Testis (tissue), 3 donors: ENCODE measurements around the gene HOTAIR. TPM values are rescaled to one million over a fixed set of nuclear protein-coding genes. Genes with fewer than 3 reads are reported as not detected.

Experiments
- DNase-seq: peaks from one replicate; pipeline ENCODE4 v3.0.0-alpha.2; 2019
- H3K27ac ChIP-seq, 2 donors: fragments of 200-600 bp; sonication (generic); one replicate each; pipeline ENCODE4 v1.5.1; 2019
- H3K27me3 ChIP-seq: fragments of 200-600 bp; sonication (generic); one replicate; pipeline ENCODE4 v1.5.1; 2019
- H3K36me3 ChIP-seq: fragments of 200-600 bp; sonication (generic); one replicate; pipeline ENCODE4 v1.5.1; 2017; ENCODE audit warnings: low read depth; ENCODE audit errors: missing control alignments
- H3K4me1 ChIP-seq: fragments of 200-600 bp; sonication (generic); one replicate; pipeline ENCODE4 v1.5.1; 2019
- H3K4me3 ChIP-seq, 2 donors: fragments of 200-600 bp; sonication (generic); one replicate each; pipeline ENCODE4 v1.5.1; 2017 to 2019
- H3K9me3 ChIP-seq: fragments of 200-600 bp; sonication (generic); one replicate; pipeline ENCODE4 v1.5.1; 2017
- POLR2A ChIP-seq: fragments of 450-650 bp; IDR thresholded peaks from one replicate; pipeline ENCODE4 v1.6.1; 2017; ENCODE audit warnings: antibody characterized with exemption, mild to moderate bottlenecking, moderate library complexity
- WGBS, 2 donors: methylation state at CpG; one replicate each; pipeline ENCODE4 v1.1.5; 2018; 5-methylcytosine and 5-hydroxymethylcytosine counted together
- intact Hi-C: fragments of 100-400 bp; cut with DNase I; formaldehyde crosslinking; loops from one replicate; pipeline ENCODE4 v1.15.1; 2023; ENCODE audit warnings: low total_unique reads
- polyA plus RNA-seq: library from polyadenylated mRNA; stranded (reverse); fragments of 350-450 nt; fragmentation: Illumina TruSeq; extraction: RNeasy Lipid Tissue Mini Kit (QIAGEN cat#74804); gene quantifications from one replicate; pipeline ENCODE4 v1.2.3, GENCODE V29; 2014; ENCODE audit warnings: low read depth, low replicate concordance; ENCODE audit not compliant: insufficient read depth
- total RNA-seq, 2 donors: library from RNA; depleted of rRNA; stranded (reverse); fragments of >200 nt; gene quantifications; one replicate each; pipeline ENCODE4 v1.2.3, GENCODE V29; 2016
- TF ChIP-seq, protein P1 (sequence below), 3 experiments: fragments of 450-650 bp in 2 of 3; fragments of 200-600 bp in 1 of 3; sonication (generic) in 1 of 3; IDR thresholded peaks; one replicate each; pipeline ENCODE4 v1.5.1; 2016 to 2019; ENCODE audit warnings: antibody characterized with exemption in 3 of 3, mild to moderate bottlenecking in 2 of 3, moderate library complexity in 1 of 3

The HOTAIR gene
- total and polyA plus RNA-seq, 3 donors from 2014 or later: 3.1 to 8.6 (median 3.4) TPM

DNA sequence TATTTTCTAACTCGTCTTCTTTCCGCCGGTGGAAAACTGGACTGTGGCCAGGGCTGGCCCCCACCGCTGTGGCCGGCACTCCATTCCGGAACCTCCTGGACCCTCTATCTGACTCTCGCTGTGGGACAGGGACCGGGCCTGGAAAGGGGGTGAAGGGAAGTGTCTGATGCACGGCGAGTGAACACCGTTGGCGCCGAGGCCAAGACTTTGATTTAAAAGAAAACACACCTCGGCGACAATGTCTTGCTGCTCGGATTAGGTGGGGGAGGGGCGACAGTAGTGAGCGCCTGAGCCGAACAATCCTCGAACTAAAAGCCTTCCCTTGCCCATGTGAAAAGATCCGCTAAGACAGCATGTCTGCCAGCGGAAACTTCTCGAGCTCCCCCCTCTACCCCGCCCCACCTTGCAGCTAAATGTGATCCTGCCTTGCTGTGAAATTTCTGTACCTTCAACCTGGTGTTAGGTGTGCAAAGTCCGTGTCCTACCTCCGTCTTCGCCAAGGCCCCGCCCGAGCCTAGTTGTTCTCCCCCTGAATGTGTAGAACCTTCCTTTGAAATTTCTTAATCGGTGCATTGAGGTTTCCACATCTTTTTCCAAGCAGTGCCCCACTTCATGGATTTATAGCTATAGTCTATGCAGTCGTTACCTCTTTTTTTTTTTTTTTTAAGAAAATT, 862 bp upstream of the HOTAIR start:
- Histone ChIP-seq H3K36me3 (no peaks in the 10 kb centered on the region), H3K4me1 (peaks cover 12% of the 10 kb centered on the region), H3K27ac (no peak overlapping the region), H3K27me3 (peaks cover 10% of the 10 kb centered on the region), H3K9me3 (no peaks in the 10 kb centered on the region), H3K4me3 (peak overlapping the region in 1 of 2 donors; percentile 41)
- intact Hi-C loops: no loop called here
- TF ChIP-seq, protein P1, sequence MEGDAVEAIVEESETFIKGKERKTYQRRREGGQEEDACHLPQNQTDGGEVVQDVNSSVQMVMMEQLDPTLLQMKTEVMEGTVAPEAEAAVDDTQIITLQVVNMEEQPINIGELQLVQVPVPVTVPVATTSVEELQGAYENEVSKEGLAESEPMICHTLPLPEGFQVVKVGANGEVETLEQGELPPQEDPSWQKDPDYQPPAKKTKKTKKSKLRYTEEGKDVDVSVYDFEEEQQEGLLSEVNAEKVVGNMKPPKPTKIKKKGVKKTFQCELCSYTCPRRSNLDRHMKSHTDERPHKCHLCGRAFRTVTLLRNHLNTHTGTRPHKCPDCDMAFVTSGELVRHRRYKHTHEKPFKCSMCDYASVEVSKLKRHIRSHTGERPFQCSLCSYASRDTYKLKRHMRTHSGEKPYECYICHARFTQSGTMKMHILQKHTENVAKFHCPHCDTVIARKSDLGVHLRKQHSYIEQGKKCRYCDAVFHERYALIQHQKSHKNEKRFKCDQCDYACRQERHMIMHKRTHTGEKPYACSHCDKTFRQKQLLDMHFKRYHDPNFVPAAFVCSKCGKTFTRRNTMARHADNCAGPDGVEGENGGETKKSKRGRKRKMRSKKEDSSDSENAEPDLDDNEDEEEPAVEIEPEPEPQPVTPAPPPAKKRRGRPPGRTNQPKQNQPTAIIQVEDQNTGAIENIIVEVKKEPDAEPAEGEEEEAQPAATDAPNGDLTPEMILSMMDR (IDR thresholded peaks at IDR 0.05): no peak
- no peak for TF ChIP-seq POLR2A
- DNase-seq: no peak
- 10 to 21% methylated on average over 30 to 31 of the region's 31 CpGs for WGBS, 2 donors

DNA sequence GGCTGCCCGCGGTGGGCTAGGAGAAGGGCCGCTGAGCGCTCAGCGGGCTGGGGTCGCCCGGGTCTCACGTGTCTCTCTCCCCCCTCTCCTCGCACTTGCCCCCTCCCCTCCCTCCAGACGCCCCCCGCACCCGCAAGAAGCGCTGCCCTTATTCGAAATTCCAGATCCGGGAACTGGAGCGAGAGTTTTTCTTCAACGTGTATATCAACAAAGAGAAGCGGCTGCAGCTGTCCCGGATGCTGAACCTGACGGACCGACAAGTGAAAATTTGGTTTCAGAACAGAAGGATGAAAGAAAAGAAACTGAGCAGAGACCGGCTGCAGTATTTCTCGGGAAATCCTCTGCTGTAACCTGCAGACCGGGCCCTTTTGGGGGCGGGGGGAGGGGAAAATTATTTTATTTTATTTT, 314 bp upstream of the HOTAIR start:
- TF ChIP-seq POLR2A: no peak
- TF ChIP-seq, protein P1 (IDR thresholded peaks at IDR 0.05): no peak
- intact Hi-C loops: no loop called here
- Histone ChIP-seq H3K9me3 (no peaks in the 10 kb centered on the region), H3K27me3 (peaks cover 10% of the 10 kb centered on the region), H3K4me1 (peaks cover 12% of the 10 kb centered on the region), H3K27ac (no peak overlapping the region), H3K4me3 (peak overlapping the region; percentile 15 to 41), H3K36me3 (no peaks in the 10 kb centered on the region)
- WGBS, 2 donors: 2 to 5% methylated on average over 15 to 25 of the region's 25 CpGs
- no peak for DNase-seq

GRCh38 chr12:53973236-53974042, 1.3 kb downstream of the HOTAIR start:
- no peak for DNase-seq
- Histone ChIP-seq H3K4me1 (peaks cover 12% of the 10 kb centered on the region), H3K27ac (no peak overlapping the region), H3K4me3 (peak overlapping the region; percentile 2 to 41), H3K27me3 (peaks cover 10% of the 10 kb centered on the region), H3K9me3 (no peaks in the 10 kb centered on the region), H3K36me3 (no peaks in the 10 kb centered on the region)
- WGBS, 2 donors: 3 to 11% methylated on average over 26 to 71 of the region's 71 CpGs
- TF ChIP-seq, protein P1 (IDR thresholded peaks at IDR 0.05): no peak
- TF ChIP-seq POLR2A: no peak
- intact Hi-C loops: no loop called here

DNA sequence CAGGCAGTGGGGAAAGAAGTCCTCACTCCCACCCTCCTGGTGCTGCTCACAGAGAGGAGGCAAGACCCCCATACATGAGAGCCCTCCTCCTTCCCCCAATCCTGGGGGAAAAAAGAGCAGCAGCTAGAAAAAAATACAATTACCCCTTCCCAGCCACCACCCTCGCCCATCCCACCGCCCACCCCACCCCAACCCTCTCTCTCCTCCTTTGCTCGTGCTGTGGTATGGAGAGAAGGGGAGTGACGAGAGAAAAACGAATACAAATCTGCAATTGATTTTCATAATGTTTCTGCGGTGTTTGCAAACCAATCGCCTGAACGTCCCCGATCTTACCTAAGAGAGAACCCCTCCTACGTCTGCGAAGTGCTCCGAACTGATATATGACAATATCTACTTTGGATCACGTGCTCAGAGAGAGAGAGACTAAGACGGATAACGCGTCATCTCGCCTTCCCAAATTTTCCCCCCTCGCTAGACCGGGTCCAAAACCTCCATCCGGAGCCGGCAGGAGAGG, 2.0 kb downstream of the HOTAIR start, which contains the start of gene HOXC11:
Gene HOXC11 (plus strand): TSS at position 405 of the 514 bp plus-strand sequence. CDS start 116 bp downstream, outside the sequence.
- TF ChIP-seq POLR2A: no peak
- TF ChIP-seq, protein P1 (IDR thresholded peaks at IDR 0.05): no peak
- H3K27ac ChIP-seq: no peak within 1 kb of the TSS

More for the DNA sequence above, 2.0 kb downstream of the HOTAIR start, which contains the start of gene HOXC11:
- intact Hi-C loops: no loop called here
- H3K9me3 ChIP-seq: no peaks in the 10 kb centered on the region
- peaks cover 12% of the 10 kb centered on the region for H3K4me1 ChIP-seq
- no peak for DNase-seq
- no peaks in the 10 kb centered on the region for H3K36me3 ChIP-seq
- H3K4me3 ChIP-seq: peak within 1 kb of the TSS; percentile 2 to 41
- H3K27me3 ChIP-seq: peaks cover 10% of the 10 kb centered on the region
- WGBS, 2 donors: 11% methylated on average over 20 to 21 of the region's 21 CpGs
